Lower leg skin (tissue), 3 donors: ENCODE results near the gene ZNF417.

Experiments
- POLR2A ChIP-seq, 2 donors: fragments of 450-650 bp; IDR thresholded peaks; one replicate each; pipeline ENCODE4 v1.6.1; 2016 to 2017; ENCODE audit warnings: antibody characterized with exemption in 2 of 2, mild to moderate bottlenecking in 1 of 2, moderate library complexity in 1 of 2
- TF ChIP-seq, protein P1 (sequence below), 3 donors: fragments of 450-650 bp; IDR thresholded peaks; one replicate each; pipeline ENCODE4 v1.5.1; 2016; ENCODE audit warnings: antibody characterized with exemption in 3 of 3, mild to moderate bottlenecking in 3 of 3, moderate library complexity in 2 of 3

DNA sequence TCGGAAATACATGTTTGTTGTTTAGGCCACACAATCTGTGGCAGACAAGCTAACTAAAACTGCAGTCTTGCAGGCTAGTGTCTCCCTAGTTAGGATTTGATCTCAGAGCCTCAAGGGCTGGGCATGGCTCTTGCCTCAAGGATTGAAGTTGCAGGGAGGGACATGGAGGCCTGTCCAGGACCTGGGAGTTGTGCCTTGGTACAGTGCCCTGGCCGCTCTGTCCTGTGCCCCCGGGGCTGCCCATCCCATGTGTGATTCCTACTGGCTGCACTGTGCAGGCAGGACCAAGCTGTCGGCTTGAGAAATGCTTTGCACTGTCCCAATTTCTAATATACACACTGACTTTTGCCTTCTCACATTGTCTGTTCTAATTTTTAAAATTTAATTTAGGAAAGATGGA, 38.6 kb upstream of the ZNF417 start:
- TF ChIP-seq, protein P1, sequence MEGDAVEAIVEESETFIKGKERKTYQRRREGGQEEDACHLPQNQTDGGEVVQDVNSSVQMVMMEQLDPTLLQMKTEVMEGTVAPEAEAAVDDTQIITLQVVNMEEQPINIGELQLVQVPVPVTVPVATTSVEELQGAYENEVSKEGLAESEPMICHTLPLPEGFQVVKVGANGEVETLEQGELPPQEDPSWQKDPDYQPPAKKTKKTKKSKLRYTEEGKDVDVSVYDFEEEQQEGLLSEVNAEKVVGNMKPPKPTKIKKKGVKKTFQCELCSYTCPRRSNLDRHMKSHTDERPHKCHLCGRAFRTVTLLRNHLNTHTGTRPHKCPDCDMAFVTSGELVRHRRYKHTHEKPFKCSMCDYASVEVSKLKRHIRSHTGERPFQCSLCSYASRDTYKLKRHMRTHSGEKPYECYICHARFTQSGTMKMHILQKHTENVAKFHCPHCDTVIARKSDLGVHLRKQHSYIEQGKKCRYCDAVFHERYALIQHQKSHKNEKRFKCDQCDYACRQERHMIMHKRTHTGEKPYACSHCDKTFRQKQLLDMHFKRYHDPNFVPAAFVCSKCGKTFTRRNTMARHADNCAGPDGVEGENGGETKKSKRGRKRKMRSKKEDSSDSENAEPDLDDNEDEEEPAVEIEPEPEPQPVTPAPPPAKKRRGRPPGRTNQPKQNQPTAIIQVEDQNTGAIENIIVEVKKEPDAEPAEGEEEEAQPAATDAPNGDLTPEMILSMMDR (IDR thresholded peaks at IDR 0.05) = no peak
- no peak for TF ChIP-seq POLR2A (IDR thresholded peaks at IDR 0.05)
